ENCODE data around the gene ARPIN. TPM values are rescaled to one million over a fixed set of nuclear protein-coding genes. Genes with fewer than 3 reads are reported as not detected.

Gene ARPIN
- total and polyA plus RNA-seq, 10 of the 15 experiments (the other 5 are each of a cell fraction or from before 2014, with no cell fraction given): 0.02 to 0.04 TPM; not detected in 8

- TF ChIP-seq, protein P1, sequence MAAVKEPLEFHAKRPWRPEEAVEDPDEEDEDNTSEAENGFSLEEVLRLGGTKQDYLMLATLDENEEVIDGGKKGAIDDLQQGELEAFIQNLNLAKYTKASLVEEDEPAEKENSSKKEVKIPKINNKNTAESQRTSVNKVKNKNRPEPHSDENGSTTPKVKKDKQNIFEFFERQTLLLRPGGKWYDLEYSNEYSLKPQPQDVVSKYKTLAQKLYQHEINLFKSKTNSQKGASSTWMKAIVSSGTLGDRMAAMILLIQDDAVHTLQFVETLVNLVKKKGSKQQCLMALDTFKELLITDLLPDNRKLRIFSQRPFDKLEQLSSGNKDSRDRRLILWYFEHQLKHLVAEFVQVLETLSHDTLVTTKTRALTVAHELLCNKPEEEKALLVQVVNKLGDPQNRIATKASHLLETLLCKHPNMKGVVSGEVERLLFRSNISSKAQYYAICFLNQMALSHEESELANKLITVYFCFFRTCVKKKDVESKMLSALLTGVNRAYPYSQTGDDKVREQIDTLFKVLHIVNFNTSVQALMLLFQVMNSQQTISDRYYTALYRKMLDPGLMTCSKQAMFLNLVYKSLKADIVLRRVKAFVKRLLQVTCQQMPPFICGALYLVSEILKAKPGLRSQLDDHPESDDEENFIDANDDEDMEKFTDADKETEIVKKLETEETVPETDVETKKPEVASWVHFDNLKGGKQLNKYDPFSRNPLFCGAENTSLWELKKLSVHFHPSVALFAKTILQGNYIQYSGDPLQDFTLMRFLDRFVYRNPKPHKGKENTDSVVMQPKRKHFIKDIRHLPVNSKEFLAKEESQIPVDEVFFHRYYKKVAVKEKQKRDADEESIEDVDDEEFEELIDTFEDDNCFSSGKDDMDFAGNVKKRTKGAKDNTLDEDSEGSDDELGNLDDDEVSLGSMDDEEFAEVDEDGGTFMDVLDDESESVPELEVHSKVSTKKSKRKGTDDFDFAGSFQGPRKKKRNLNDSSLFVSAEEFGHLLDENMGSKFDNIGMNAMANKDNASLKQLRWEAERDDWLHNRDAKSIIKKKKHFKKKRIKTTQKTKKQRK (IDR thresholded peaks at IDR 0.05; ENCODE audit: low read depth, low read length): no peak
- TF ChIP-seq, protein P2, sequence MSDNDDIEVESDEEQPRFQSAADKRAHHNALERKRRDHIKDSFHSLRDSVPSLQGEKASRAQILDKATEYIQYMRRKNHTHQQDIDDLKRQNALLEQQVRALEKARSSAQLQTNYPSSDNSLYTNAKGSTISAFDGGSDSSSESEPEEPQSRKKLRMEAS (IDR thresholded peaks at IDR 0.05; ENCODE audit: low read depth, low read length): no peak
- TF ChIP-seq SMARCA5 (IDR thresholded peaks at IDR 0.05) (no peak), KLF5 (IDR thresholded peaks at IDR 0.05; ENCODE audit: partially characterized antibody) (no peak)
Observed at GRCh38 chr15:89954541-89954940, 41.8 kb upstream of the ARPIN start (continued).

DNA sequence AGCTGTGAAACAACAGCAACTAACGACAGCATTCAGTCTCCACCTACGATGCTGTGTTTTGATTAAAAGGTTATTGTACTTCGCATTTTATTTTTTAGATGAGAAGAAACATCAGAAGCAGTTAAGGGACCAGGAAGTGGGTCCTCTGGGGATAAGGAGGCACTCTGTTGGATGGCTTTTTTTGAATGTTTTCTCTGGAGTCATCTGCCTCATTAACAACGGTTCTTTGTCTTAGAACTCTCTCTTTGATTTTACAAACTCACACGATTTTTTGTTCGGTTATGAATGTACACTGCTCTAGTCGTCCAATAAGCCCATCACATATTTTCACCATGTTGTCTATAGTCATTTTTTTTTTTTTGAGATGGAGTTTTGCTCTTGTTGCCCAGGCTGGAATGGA, 36.0 kb upstream of the ARPIN start:
- Histone ChIP-seq H3K36me3 (ENCODE audit: control insufficient read depth in 2 of 2, insufficient read depth in 2 of 2, low read length in 1 of 2) (no peaks in the 10 kb centered on the region), H4K20me1 (ENCODE audit: control insufficient read depth, insufficient read depth) (no peaks in the 10 kb centered on the region), H3K4me2 (ENCODE audit: control insufficient read depth, insufficient read depth) (no peak overlapping the region), H3K27ac (ENCODE audit: control insufficient read depth, insufficient read depth) (no peak overlapping the region), H3K27me3 (replicated peaks in 1 of 2; ENCODE audit: control insufficient read depth in 2 of 2, insufficient read depth in 2 of 2, low read length in 1 of 2) (no peaks in the 10 kb centered on the region), H3K9ac (ENCODE audit: control insufficient read depth, insufficient read depth, low read length) (no peak overlapping the region), H3K9me3 (replicated peaks; ENCODE audit: control insufficient read depth, insufficient read depth, low read length) (no peaks in the 10 kb centered on the region), H2AFZ (ENCODE audit: control insufficient read depth, low read depth, low read length) (no peak overlapping the region), H3K79me2 (ENCODE audit: control insufficient read depth, insufficient read depth, low read length) (no peaks in the 10 kb centered on the region), H3K4me3 (no peak overlapping the region), H3K4me1 (ENCODE audit: control insufficient read depth, insufficient read depth, low read length) (no peaks in the 10 kb centered on the region)
- POLR2A ChIA-PET: interaction anchor here (0.6 kb wide), 1 partner anchor 10 kb away, joined by 5 read pairs; no protein-coding TSS in a partner anchor
- ATAC-seq: no peak
- CTCF ChIA-PET: no interaction called here
- SMC1A ChIA-PET (ENCODE audit: uncharacterized antibody, unreplicated experiment): no interaction called here
- WGBS (ENCODE audit: insufficient coverage, insufficient replicate concordance, low lambda C conversion rate, missing lambda C conversion rate): 38% methylated on average over 7 of the region's 7 CpGs
- no TSS peak for BruUV-seq (replicated peaks)
- FAIRE-seq: no peak
- RAD21 ChIA-PET (ENCODE audit: unreplicated experiment): no interaction called here
- in situ Hi-C loops (cut with MboI): no loop called here
- DNase-seq (ENCODE audit: low read depth, low spot score): no peak
- intact Hi-C loops (cut with micrococcal nuclease; ENCODE audit: unreplicated experiment): no loop called here
- TF ChIP-seq, protein P3, sequence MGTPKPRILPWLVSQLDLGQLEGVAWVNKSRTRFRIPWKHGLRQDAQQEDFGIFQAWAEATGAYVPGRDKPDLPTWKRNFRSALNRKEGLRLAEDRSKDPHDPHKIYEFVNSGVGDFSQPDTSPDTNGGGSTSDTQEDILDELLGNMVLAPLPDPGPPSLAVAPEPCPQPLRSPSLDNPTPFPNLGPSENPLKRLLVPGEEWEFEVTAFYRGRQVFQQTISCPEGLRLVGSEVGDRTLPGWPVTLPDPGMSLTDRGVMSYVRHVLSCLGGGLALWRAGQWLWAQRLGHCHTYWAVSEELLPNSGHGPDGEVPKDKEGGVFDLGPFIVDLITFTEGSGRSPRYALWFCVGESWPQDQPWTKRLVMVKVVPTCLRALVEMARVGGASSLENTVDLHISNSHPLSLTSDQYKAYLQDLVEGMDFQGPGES (IDR thresholded peaks at IDR 0.05): no peak
- no peak for TF ChIP-seq ZNF217 (IDR thresholded peaks at IDR 0.05)
- no peak for TF ChIP-seq STAT3 (IDR thresholded peaks at IDR 0.05; ENCODE audit: low read depth, low read length)
- no peak for TF ChIP-seq EP300 (IDR thresholded peaks at IDR 0.05; ENCODE audit: borderline replicate concordance in 1 of 2, control insufficient read depth in 1 of 2, low read depth in 2 of 2, low read length in 2 of 2)
- TF ChIP-seq TAF1 (IDR thresholded peaks at IDR 0.05; ENCODE audit: borderline replicate concordance, low read depth, low read length): no peak
- no peak for TF ChIP-seq PBX3 (IDR thresholded peaks at IDR 0.05; ENCODE audit: insufficient replicate concordance, low read depth, low read length)
- TF ChIP-seq NR2C1 (IDR thresholded peaks at IDR 0.05): no peak
- TF ChIP-seq YBX1 (IDR thresholded peaks at IDR 0.05): no peak
- TF ChIP-seq FOXK2 (IDR thresholded peaks at IDR 0.05): no peak
- TF ChIP-seq KLF5 (IDR thresholded peaks at IDR 0.05; ENCODE audit: partially characterized antibody): no peak
- TF ChIP-seq, protein P4, sequence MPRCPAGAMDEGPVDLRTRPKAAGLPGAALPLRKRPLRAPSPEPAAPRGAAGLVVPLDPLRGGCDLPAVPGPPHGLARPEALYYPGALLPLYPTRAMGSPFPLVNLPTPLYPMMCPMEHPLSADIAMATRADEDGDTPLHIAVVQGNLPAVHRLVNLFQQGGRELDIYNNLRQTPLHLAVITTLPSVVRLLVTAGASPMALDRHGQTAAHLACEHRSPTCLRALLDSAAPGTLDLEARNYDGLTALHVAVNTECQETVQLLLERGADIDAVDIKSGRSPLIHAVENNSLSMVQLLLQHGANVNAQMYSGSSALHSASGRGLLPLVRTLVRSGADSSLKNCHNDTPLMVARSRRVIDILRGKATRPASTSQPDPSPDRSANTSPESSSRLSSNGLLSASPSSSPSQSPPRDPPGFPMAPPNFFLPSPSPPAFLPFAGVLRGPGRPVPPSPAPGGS (IDR thresholded peaks at IDR 0.05; ENCODE audit: borderline replicate concordance, insufficient read depth, low read depth, low read length, poor library complexity, severe bottlenecking): no peak
- no peak for TF ChIP-seq HCFC1 (IDR thresholded peaks at IDR 0.05; ENCODE audit: low read length)
